HG03571 (cell line): ENCODE results near the gene WIPF3.

Experiments used
- ATAC-seq: cut with Tn5 transposase; IDR thresholded peaks from one replicate; pipeline ENCODE4 v1.9.1; 2021; ENCODE audit not compliant: unreplicated experiment

WIPF3 gene

GRCh38 chr7:29898301-29898700, 92.0 kb downstream of the WIPF3 start:
- no peak for ATAC-seq

GRCh38 chr7:29900745-29901144, 94.4 kb downstream of the WIPF3 start:
- no peak for ATAC-seq

- ATAC-seq = no peak
Observed at GRCh38 chr7:29906200-29907022, 100.1 kb downstream of the WIPF3 start.

GRCh38 chr7:29914180-29914579, 107.9 kb downstream of the WIPF3 start:
- no peak for ATAC-seq

GRCh38 chr7:29915481-29916215, 109.3 kb downstream of the WIPF3 start:
- ATAC-seq = no peak

- no peak for ATAC-seq
Observed at GRCh38 chr7:29917641-29918040, 111.3 kb downstream of the WIPF3 start.

- no peak for ATAC-seq
Observed at GRCh38 chr7:29918850-29919249, 112.5 kb downstream of the WIPF3 start.

GRCh38 chr7:29919790-29920189, 113.5 kb downstream of the WIPF3 start:
- ATAC-seq = no peak

GRCh38 chr7:29920491-29920890, 114.2 kb downstream of the WIPF3 start:
- ATAC-seq = no peak

GRCh38 chr7:29921404-29922010, 115.2 kb downstream of the WIPF3 start:
- peak; percentile 79 for ATAC-seq

GRCh38 chr7:29922921-29923700, 116.8 kb downstream of the WIPF3 start:
- no peak for ATAC-seq

- no peak for ATAC-seq
Observed at GRCh38 chr7:29924006-29924405, 117.7 kb downstream of the WIPF3 start.

- ATAC-seq = no peak
Observed at GRCh38 chr7:29924684-29925083, 118.4 kb downstream of the WIPF3 start.

- no peak for ATAC-seq
Observed at GRCh38 chr7:29926216-29926615, 119.9 kb downstream of the WIPF3 start.

GRCh38 chr7:29926741-29927140, 120.4 kb downstream of the WIPF3 start:
- no peak for ATAC-seq

- no peak for ATAC-seq
Observed at GRCh38 chr7:29929018-29929807, 122.9 kb downstream of the WIPF3 start.

GRCh38 chr7:29935111-29935510, 128.8 kb downstream of the WIPF3 start:
- no peak for ATAC-seq

- no peak for ATAC-seq
Observed at GRCh38 chr7:29937132-29937531, 130.8 kb downstream of the WIPF3 start.

GRCh38 chr7:29940199-29940598, 133.9 kb downstream of the WIPF3 start:
- no peak for ATAC-seq

GRCh38 chr7:29945259-29945809, 139.0 kb downstream of the WIPF3 start:
- no peak for ATAC-seq
